ENCODE data around the gene ATF4.

DNA sequence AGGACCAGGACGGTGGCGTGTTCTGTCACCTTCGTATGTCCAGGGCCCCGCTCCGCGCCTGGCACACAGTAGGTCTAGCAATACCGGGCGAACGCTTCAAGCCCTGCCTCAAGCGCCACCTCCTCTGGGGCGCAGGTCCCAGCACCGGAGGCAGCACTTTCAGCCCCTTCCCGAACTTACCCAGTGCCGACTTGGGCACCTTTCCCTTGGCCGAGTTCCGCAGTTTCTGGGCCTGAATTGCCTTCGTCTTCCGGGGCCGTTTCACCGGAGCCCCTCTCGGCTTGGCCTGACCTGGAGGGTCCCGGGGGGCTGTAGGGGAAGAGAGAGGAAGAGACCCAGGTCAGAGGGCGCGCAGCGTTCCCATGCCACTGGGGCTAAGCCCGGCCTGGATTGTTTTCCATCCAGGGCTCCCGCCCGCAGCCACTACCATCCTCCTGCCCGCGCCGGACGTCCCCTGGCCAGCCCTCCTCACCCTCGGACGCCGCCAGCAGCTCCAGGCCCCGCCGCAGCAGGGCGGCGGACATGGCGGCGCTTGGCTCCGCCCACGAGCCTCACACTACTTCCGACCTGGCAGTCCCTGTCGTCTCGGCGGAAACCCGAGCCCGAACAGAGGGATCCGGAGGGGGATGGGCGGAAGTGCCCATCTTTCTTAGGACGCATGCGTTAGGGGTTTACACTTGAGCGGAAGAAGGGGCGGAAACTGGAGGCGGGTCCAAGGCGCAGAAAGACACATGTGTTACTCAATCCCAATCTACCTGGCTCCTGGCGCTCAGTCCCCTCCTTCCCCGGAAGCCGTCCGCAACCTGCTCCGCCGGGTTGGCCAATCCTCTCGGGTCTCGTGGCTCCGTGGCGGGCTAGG is 12.1 kb downstream of the ATF4 start, which contains the start of gene RPS19BP1:
- TF ChIP-seq, protein P1, sequence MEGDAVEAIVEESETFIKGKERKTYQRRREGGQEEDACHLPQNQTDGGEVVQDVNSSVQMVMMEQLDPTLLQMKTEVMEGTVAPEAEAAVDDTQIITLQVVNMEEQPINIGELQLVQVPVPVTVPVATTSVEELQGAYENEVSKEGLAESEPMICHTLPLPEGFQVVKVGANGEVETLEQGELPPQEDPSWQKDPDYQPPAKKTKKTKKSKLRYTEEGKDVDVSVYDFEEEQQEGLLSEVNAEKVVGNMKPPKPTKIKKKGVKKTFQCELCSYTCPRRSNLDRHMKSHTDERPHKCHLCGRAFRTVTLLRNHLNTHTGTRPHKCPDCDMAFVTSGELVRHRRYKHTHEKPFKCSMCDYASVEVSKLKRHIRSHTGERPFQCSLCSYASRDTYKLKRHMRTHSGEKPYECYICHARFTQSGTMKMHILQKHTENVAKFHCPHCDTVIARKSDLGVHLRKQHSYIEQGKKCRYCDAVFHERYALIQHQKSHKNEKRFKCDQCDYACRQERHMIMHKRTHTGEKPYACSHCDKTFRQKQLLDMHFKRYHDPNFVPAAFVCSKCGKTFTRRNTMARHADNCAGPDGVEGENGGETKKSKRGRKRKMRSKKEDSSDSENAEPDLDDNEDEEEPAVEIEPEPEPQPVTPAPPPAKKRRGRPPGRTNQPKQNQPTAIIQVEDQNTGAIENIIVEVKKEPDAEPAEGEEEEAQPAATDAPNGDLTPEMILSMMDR (IDR thresholded peaks at IDR 0.05; ENCODE audit: insufficient read depth, low read length, poor library complexity, severe bottlenecking): no peak
- TF ChIP-seq EZH2phosphoT487 (conservative IDR thresholded peaks at IDR 0.05; ENCODE audit: low read length): no peak

Data from SU-DHL-6 (cell line).